ENCODE results near the gene PML.
"Not testable (repeated sequence)": the region's sequence is repeated elsewhere in the genome, so short reads cannot be mapped to it uniquely, and the experiment has no call there.

Gene PML

GRCh38 chr15:74063425-74064146 lies 69.1 kb downstream of the PML start:
- DNase-seq = not testable (repeated sequence)

GRCh38 chr15:74064183-74064582 lies 69.7 kb downstream of the PML start:
- not testable (repeated sequence) for DNase-seq

GRCh38 chr15:74064822-74065221 lies 70.3 kb downstream of the PML start:
- not testable (repeated sequence) for DNase-seq

- DNase-seq = not testable (repeated sequence)
Observed at GRCh38 chr15:74065684-74066411, 71.3 kb downstream of the PML start.

GRCh38 chr15:74071645-74072044 lies 77.1 kb downstream of the PML start:
- not testable (repeated sequence) for DNase-seq

GRCh38 chr15:74072132-74072531 lies 77.6 kb downstream of the PML start:
- not testable (repeated sequence) for DNase-seq

- DNase-seq = not testable (repeated sequence)
Observed at GRCh38 chr15:74072614-74073337, 78.3 kb downstream of the PML start.

GRCh38 chr15:74075781-74076180 lies 81.3 kb downstream of the PML start:
- not testable (repeated sequence) for DNase-seq

- DNase-seq = not testable (repeated sequence)
Observed at GRCh38 chr15:74082450-74082849, 87.9 kb downstream of the PML start, which contains the start of gene GOLGA6A. TSS of gene GOLGA6A (minus strand) at chr15:74082550. CDS start at chr15:74082509, 41 bp downstream.

- DNase-seq = not testable (repeated sequence)
Observed at GRCh38 chr15:74094567-74094966, 100.1 kb downstream of the PML start.

GRCh38 chr15:74095610-74096009 lies 101.1 kb downstream of the PML start:
- not testable (repeated sequence) for DNase-seq

- not testable (repeated sequence) for DNase-seq
Observed at GRCh38 chr15:74096753-74097474, 102.4 kb downstream of the PML start.
